Measurements from ENCODE around the gene SP6. TPM values are rescaled to one million over a fixed set of nuclear protein-coding genes. Genes with fewer than 3 reads are reported as not detected.
A peak's percentile ranks its signal among the peaks of the same experiment; 100 is the strongest.

SP6 gene
- total RNA-seq, 1 donor from 2014 or later, result 2.5 TPM

DNA sequence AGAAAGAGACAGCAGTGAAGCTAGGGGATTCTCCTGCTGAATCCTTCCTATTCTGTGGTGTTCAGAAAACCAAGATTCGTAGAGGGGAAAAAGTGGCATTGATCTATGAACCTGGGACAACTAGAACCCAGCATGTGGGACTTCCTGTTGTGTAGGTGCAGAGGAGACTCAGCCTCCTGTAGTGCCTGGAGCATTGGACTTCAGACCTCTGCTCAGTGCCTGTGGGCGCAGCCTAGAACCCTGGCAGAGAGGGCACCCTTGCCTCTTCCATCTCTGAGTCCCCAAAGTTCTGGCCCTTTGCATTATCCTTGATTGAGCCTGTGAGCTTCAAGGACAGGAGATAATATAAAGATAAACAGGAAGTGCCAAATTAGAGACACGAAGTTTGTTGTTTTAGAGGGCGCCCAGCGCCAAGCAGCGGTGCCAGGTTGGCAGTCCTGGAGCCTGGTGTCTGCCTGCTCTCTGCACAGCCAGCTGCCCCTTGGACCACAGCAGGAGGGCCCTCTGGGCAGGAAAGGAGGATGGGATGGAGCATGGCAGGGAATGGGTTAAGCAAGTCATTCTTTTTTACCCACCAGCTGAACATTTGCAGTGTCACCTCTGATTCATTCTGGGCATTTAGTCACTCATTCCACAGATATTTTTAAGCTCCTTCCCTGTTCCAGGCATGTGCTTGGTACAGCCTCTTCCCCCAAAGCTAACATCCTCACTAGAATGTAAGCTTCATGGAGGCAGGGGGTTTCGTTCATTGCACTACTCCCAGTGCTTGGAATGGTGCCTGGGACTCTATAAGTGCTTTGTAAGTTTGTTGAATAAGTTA, 11.9 kb upstream of the SP6 start:
- TF ChIP-seq, protein P1, sequence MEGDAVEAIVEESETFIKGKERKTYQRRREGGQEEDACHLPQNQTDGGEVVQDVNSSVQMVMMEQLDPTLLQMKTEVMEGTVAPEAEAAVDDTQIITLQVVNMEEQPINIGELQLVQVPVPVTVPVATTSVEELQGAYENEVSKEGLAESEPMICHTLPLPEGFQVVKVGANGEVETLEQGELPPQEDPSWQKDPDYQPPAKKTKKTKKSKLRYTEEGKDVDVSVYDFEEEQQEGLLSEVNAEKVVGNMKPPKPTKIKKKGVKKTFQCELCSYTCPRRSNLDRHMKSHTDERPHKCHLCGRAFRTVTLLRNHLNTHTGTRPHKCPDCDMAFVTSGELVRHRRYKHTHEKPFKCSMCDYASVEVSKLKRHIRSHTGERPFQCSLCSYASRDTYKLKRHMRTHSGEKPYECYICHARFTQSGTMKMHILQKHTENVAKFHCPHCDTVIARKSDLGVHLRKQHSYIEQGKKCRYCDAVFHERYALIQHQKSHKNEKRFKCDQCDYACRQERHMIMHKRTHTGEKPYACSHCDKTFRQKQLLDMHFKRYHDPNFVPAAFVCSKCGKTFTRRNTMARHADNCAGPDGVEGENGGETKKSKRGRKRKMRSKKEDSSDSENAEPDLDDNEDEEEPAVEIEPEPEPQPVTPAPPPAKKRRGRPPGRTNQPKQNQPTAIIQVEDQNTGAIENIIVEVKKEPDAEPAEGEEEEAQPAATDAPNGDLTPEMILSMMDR (IDR thresholded peaks at IDR 0.05; ENCODE audit: insufficient read depth, low read length, poor library complexity, severe bottlenecking), result no peak
- H3K36me3 ChIP-seq (ENCODE audit: control insufficient read depth, insufficient read depth, low read length), result no peaks in the 10 kb centered on the region
- peak; percentile 77 for DNase-seq (ENCODE audit: low read depth)
- no peak overlapping the region for H3K4me3 ChIP-seq (ENCODE audit: low read depth, low read length)
- H3K27me3 ChIP-seq (ENCODE audit: control insufficient read depth, insufficient read depth, low read length), result no peaks in the 10 kb centered on the region

DNA sequence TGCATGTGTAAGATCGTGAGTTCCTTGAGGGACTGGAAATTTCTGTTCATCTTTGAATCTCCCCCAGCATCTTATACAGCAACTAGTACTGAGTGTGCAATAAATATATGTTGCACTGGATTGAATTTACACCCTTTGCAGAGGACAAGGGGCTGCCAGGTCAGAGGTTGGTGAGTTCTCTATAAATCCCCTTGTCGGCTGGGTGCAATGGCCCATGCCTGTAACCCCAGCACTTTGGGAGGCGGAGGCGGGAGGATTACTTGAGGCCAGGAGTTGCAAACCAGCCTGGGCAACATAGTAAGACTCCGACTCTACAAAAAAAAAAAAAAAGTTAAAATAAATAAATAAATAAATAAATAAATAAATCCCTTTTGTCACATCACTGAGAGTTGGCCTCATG, 9.4 kb upstream of the SP6 start:
- Histone ChIP-seq H3K4me3 (ENCODE audit: low read depth, low read length) (no peak overlapping the region), H3K36me3 (ENCODE audit: control insufficient read depth, insufficient read depth, low read length) (no peaks in the 10 kb centered on the region), H3K27me3 (ENCODE audit: control insufficient read depth, insufficient read depth, low read length) (peaks cover 8% of the 10 kb centered on the region)
- no peak for DNase-seq (ENCODE audit: low read depth)
- TF ChIP-seq, protein P1 (IDR thresholded peaks at IDR 0.05; ENCODE audit: insufficient read depth, low read length, poor library complexity, severe bottlenecking), result no peak

DNA sequence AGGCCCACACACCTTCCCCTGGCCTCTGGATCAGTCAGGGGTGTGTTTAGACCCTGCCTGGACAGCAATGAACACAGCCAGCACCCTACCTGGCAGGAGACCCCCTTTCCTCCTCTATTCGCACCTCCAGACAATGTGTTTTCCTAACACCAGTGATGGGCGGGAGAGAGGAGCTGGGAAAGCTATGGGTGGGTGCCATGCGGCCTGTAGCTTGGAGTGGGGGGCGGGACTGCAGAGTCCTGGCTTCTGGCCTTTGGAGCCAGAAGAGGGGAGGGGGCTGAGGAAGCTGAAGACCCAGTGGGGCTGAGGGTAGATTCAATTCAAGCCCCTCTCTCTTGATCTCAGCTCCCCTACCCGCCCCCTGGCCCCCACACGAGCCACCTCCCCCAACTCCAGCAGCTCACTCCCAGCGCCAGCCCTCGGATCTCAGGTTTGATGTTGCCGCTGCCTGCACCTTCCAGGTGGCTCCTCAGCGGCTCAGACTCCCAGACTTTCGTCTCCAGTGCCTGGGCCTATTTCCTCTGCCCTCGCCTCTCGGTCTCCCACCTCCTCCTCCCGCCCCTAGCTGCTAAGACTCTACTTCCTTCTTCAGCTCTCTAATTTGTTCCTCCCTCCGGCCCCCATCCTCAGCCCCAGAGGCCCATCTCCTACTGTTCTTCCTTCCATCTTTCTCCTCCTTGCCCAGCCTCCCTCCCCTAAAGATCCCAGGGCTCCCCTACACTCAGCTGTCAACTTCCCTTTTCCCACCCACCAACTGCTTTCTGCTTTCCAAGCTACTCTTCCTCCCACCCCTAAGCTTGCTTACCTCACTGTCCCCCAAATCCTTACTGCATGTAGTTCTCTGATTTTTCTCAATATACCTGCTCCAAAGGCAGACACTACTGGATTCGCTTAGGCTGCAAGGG, 6.8 kb upstream of the SP6 start:
- no peak for DNase-seq (ENCODE audit: low read depth)
- no peaks in the 10 kb centered on the region for H3K36me3 ChIP-seq (ENCODE audit: control insufficient read depth, insufficient read depth, low read length)
- no peak overlapping the region for H3K4me3 ChIP-seq (ENCODE audit: low read depth, low read length)
- peaks cover 19% of the 10 kb centered on the region for H3K27me3 ChIP-seq (ENCODE audit: control insufficient read depth, insufficient read depth, low read length)
- TF ChIP-seq, protein P1 (IDR thresholded peaks at IDR 0.05; ENCODE audit: insufficient read depth, low read length, poor library complexity, severe bottlenecking), result no peak

DNA sequence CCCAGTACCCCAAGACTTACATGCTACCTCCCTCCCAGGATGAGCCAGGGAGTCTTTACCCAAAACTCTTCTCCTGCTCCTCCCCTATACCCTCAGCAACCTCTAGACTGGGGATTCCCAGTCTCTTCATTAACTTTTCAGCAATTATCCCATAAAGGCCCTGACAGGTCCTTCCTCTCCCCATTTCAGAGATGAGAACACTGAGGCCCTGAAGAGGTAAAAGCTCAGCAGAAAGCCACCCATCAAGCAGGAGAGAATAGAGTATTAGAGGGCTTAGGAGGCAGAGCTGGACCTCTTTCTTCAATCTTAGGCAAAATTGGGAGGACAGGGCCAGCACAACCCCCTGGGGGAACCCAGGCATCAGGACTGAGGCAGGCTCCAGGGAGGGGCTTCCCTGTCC, 5.9 kb upstream of the SP6 start:
- Histone ChIP-seq H3K36me3 (ENCODE audit: control insufficient read depth, insufficient read depth, low read length) (no peaks in the 10 kb centered on the region), H3K27me3 (ENCODE audit: control insufficient read depth, insufficient read depth, low read length) (peaks cover 28% of the 10 kb centered on the region), H3K4me3 (ENCODE audit: low read depth, low read length) (no peak overlapping the region)
- TF ChIP-seq, protein P1 (IDR thresholded peaks at IDR 0.05; ENCODE audit: insufficient read depth, low read length, poor library complexity, severe bottlenecking), result no peak
- DNase-seq (ENCODE audit: low read depth), result no peak

DNA sequence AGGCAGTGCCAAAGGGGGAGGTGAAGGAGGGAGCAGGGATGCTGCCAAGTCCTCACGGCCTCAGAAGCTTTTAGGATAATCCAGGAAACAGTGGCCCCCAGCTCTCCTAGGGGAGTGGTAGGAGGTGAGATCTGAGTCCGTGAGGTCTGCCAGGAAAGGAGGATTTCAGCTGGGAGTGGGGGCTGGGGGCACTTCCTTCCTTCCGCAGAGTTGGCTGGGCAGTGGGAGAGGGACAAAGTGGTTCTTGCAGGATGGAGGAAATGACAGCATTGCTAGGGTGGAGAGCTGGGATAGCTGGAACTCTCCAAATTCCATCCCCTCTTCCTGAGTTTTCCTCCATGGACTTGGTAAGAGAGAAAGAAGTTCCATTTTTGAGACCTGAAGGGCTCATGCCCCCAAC, 4.8 kb upstream of the SP6 start:
- TF ChIP-seq, protein P1 (IDR thresholded peaks at IDR 0.05; ENCODE audit: insufficient read depth, low read length, poor library complexity, severe bottlenecking), result no peak
- Histone ChIP-seq H3K4me3 (ENCODE audit: low read depth, low read length) (no peak overlapping the region), H3K27me3 (ENCODE audit: control insufficient read depth, insufficient read depth, low read length) (peaks cover 33% of the 10 kb centered on the region), H3K36me3 (ENCODE audit: control insufficient read depth, insufficient read depth, low read length) (no peaks in the 10 kb centered on the region)
- DNase-seq (ENCODE audit: low read depth), result no peak
